Gastrocnemius medialis (tissue), 4 donors: ENCODE measurements around the gene LRCH1.

ENCODE experiments used
- CTCF ChIP-seq, 5 experiments: fragments of 450-650 bp in 3 of 5; fragments of 200-600 bp in 2 of 5; sonication (generic) in 2 of 5; IDR thresholded peaks in 4 of 5; conservative IDR thresholded peaks in 1 of 5; 1 replicate in 4 of 5; 2 replicates in 1 of 5; pipeline ENCODE4 v1.5.1; 2016 to 2019; ENCODE audit warnings: antibody characterized with exemption in 5 of 5, mild to moderate bottlenecking in 3 of 5, moderate library complexity in 3 of 5
- POLR2A ChIP-seq, 2 donors: fragments of 450-650 bp; IDR thresholded peaks; one replicate each; pipeline ENCODE4 v1.6.1; 2017; ENCODE audit warnings: antibody characterized with exemption in 2 of 2, mild to moderate bottlenecking in 2 of 2, moderate library complexity in 2 of 2

GRCh38 chr13:46509981-46510380 is 43.0 kb upstream of the LRCH1 start:
- TF ChIP-seq CTCF (IDR thresholded peaks at IDR 0.05 in 4 of 5, conservative IDR thresholded peaks at IDR 0.05 in 1 of 5) (no peak), POLR2A (IDR thresholded peaks at IDR 0.05) (no peak)
